Sigmoid colon (tissue), 7 donors: ENCODE data around the gene SLC5A5. TPM values are rescaled to one million over a fixed set of nuclear protein-coding genes. Genes with fewer than 3 reads are reported as not detected.

Experiments
- DNase-seq: peaks from one replicate; pipeline ENCODE4 v3.0.0-alpha.2; 2019
- H3K27ac ChIP-seq, 4 donors: fragments of 200-600 bp; sonication (generic); one replicate each; pipeline ENCODE4 v1.5.1; 2016 to 2019; ENCODE audit warnings: mild to moderate bottlenecking in 1 of 4
- H3K27me3 ChIP-seq, 3 donors: fragments of 200-600 bp; sonication (generic); one replicate each; pipeline ENCODE4 v1.5.1; 2019; ENCODE audit warnings: mild to moderate bottlenecking in 1 of 3
- H3K36me3 ChIP-seq, 4 donors: fragments of 200-600 bp; sonication (generic); one replicate each; pipeline ENCODE4 v1.5.1; 2016 to 2019
- H3K4me1 ChIP-seq, 4 donors: fragments of 200-600 bp; sonication (generic); one replicate each; pipeline ENCODE4 v1.5.1; 2017 to 2019
- H3K4me3 ChIP-seq, 4 donors: fragments of 200-600 bp; sonication (generic); one replicate each; pipeline ENCODE4 v1.5.1; 2017 to 2019; ENCODE audit warnings: mild to moderate bottlenecking in 2 of 4, moderate library complexity in 1 of 4
- H3K9me3 ChIP-seq, 4 donors: fragments of 200-600 bp in 3 of 4; sonication (generic) in 3 of 4; one replicate each; pipeline versions ENCODE4 v1.5.1 to v1.6.1; 2013 to 2019
- EP300 ChIP-seq, 4 donors: sonication (generic); formaldehyde crosslinking; IDR thresholded peaks; one replicate each; pipeline ENCODE4 v1.6.1; 2017; ENCODE audit warnings: antibody characterized with exemption in 4 of 4
- POLR2A ChIP-seq, 2 donors: fragments of 450-650 bp; IDR thresholded peaks; one replicate each; pipeline ENCODE4 v1.6.1; 2016; ENCODE audit warnings: antibody characterized with exemption in 2 of 2, mild to moderate bottlenecking in 2 of 2, moderate library complexity in 2 of 2
- POLR2AphosphoS5 ChIP-seq, 4 donors: sonication (generic); formaldehyde crosslinking; IDR thresholded peaks; one replicate each; pipeline ENCODE4 v1.6.1; 2017; ENCODE audit warnings: antibody characterized with exemption in 4 of 4
- WGBS, 2 donors: extraction: QIAGEN DNeasy Blood & Tissue Kit; methylation state at CpG; one replicate each; pipeline ENCODE4 v1.1.7; 2013; 5-methylcytosine and 5-hydroxymethylcytosine counted together
- intact Hi-C: fragments of 100-400 bp; cut with DNase I; formaldehyde crosslinking; loops from one replicate; pipeline ENCODE4 v1.15.1; 2023
- polyA plus RNA-seq, 3 donors: library from polyadenylated mRNA; stranded (reverse); fragments of 200-250 nt; gene quantifications; one replicate each; pipeline ENCODE4 v1.2.3, GENCODE V29; 2013
- total RNA-seq, 4 donors: library from RNA; depleted of rRNA; stranded (reverse); fragments of >200 nt; gene quantifications; one replicate each; pipeline ENCODE4 v1.1.0, GENCODE V29; 2016
- TF ChIP-seq, protein P1 (sequence below), 4 experiments: fragments of 450-650 bp in 3 of 4; fragments of 200-600 bp in 1 of 4; IDR thresholded peaks; one replicate each; pipeline ENCODE4 v1.5.1; 2016 to 2019; ENCODE audit warnings: antibody characterized with exemption in 4 of 4, mild to moderate bottlenecking in 3 of 4, moderate library complexity in 2 of 4
- donor health status: healthy with polysubstance abuse.
- donor health status: Bipolar disorder and iron deficiency.
- donor health status: healthy.

Gene SLC5A5
- total and polyA plus RNA-seq, 7 donors = 0.13 to 0.60 TPM; not detected in 5

GRCh38 chr19:17893766-17894165 lies 22.0 kb downstream of the SLC5A5 start:
- TF ChIP-seq, protein P1, sequence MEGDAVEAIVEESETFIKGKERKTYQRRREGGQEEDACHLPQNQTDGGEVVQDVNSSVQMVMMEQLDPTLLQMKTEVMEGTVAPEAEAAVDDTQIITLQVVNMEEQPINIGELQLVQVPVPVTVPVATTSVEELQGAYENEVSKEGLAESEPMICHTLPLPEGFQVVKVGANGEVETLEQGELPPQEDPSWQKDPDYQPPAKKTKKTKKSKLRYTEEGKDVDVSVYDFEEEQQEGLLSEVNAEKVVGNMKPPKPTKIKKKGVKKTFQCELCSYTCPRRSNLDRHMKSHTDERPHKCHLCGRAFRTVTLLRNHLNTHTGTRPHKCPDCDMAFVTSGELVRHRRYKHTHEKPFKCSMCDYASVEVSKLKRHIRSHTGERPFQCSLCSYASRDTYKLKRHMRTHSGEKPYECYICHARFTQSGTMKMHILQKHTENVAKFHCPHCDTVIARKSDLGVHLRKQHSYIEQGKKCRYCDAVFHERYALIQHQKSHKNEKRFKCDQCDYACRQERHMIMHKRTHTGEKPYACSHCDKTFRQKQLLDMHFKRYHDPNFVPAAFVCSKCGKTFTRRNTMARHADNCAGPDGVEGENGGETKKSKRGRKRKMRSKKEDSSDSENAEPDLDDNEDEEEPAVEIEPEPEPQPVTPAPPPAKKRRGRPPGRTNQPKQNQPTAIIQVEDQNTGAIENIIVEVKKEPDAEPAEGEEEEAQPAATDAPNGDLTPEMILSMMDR (IDR thresholded peaks at IDR 0.05) = no peak
- no peak for TF ChIP-seq POLR2AphosphoS5 (IDR thresholded peaks at IDR 0.05)
- no peak for TF ChIP-seq EP300 (IDR thresholded peaks at IDR 0.05)
- TF ChIP-seq POLR2A (IDR thresholded peaks at IDR 0.05) = no peak
- DNase-seq = no peak
- no peaks in the 10 kb centered on the region for H3K9me3 ChIP-seq
- H3K36me3 ChIP-seq = no peaks in the 10 kb centered on the region
- no peak overlapping the region for H3K4me3 ChIP-seq
- H3K27me3 ChIP-seq = peaks cover 4 to 48% (median 6%) of the 10 kb centered on the region in 3 donors
- intact Hi-C loops = no loop called here
- no peak overlapping the region for H3K27ac ChIP-seq
- 73 to 81% methylated on average over 9 of the region's 9 CpGs for WGBS, 2 donors
- H3K4me1 ChIP-seq = no peaks in the 10 kb centered on the region

DNA sequence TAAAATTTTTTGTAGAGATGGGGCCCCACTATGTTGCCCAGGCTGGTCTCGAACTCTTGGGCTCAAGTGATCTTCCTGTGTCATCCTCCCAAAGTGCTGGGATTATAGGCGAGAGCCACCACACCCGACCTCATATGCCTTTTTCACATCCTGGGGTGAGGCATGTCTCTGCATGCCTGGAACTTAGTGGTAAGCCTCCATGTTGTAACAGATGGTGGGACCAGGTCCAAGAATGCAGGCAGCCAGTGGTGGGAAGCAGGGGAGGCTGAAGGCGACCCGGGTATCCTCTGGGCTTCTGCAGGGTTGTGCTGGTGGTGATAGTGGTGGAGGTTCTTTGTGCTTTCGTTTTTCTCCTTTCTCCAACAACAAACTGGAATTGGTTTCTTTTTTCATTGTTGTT lies 31.0 kb downstream of the SLC5A5 start:
- Histone ChIP-seq H3K27me3 (peaks cover 0 to 6% (median 0%) of the 10 kb centered on the region in 3 donors), H3K4me1 (no peaks in the 10 kb centered on the region), H3K4me3 (no peak overlapping the region), H3K36me3 (no peaks in the 10 kb centered on the region), H3K27ac (no peak overlapping the region), H3K9me3 (peaks cover 0 to 2% (median 0%) of the 10 kb centered on the region in 4 donors)
- DNase-seq = no peak
- WGBS, 2 donors = 60 to 73% methylated on average over 6 of the region's 6 CpGs
- intact Hi-C loops = no loop called here
- TF ChIP-seq POLR2A (IDR thresholded peaks at IDR 0.05) = no peak

DNA sequence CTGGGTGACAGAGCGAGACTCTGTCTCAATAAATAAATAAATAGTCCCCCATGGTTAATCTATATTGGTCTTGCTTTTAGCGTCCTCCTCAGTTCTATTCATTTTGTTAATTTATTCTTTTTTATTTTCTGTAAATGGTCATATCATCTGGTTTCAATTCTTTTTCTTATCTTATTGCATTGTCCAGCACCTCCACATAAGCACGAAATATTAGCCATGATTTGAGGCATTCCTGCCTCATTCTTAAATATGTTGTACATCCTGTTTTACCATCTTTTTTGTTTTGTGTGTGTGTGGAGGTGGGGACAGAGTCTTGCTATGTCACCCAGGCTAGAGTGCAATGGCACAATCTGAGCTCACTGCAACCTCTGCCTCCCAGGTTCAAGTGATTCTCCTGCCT lies 36.5 kb downstream of the SLC5A5 start:
- WGBS, 2 donors = 92 to 93% methylated on average over 3 of the region's 3 CpGs
- intact Hi-C loops = no loop called here

DNA sequence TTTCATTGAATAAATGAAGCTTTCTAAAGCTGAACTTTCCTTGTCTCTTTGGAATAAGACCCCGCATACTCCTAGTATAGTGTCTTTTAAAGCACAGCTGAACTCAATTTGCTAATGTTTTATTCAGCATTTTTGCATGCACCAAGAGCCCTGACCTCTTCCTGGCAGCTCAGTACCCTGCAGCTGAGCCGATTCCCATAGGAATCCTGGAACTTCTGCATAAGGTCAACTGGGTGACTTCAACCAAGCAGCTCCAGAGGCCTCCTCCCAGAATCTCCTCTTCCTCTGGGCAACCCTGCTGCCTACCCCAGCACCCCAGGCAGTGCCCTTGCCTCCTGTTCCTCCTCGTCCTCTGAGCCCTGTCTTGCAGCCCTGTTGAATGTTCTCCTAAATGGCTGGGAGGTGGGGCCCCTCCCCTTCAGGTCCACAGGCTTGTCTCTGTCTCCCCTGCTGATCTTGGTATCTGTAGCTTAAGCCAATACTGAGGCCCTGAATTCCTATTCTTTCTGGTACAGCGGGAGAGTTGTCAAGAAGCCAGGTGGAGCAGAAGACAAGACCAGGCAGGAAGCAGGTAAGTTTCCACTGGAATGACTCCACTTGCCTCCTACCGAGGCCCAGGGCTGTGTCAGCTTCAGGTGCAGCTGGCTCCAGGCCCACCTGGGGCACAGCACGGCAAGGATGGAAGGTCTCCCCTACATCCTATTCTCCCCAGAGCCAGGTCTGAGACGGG lies 37.4 kb downstream of the SLC5A5 start:
- intact Hi-C loops = no loop called here
- 59 to 67% methylated on average over 7 of the region's 7 CpGs for WGBS, 2 donors

More for the DNA sequence above, 36.5 kb downstream of the SLC5A5 start:
- H3K9me3 ChIP-seq = peaks cover 0 to 10% (median 6%) of the 10 kb centered on the region in 4 donors
- no peaks in the 10 kb centered on the region for H3K4me1 ChIP-seq
- H3K36me3 ChIP-seq = no peaks in the 10 kb centered on the region
- H3K4me3 ChIP-seq = no peak overlapping the region
- H3K27ac ChIP-seq = no peak overlapping the region
- TF ChIP-seq EP300 (IDR thresholded peaks at IDR 0.05) = no peak
- no peak for TF ChIP-seq POLR2A (IDR thresholded peaks at IDR 0.05)
- TF ChIP-seq, protein P1 (IDR thresholded peaks at IDR 0.05) = no peak
- no peak for TF ChIP-seq POLR2AphosphoS5 (IDR thresholded peaks at IDR 0.05)
- no peak for DNase-seq
- H3K27me3 ChIP-seq = no peaks in the 10 kb centered on the region

DNA sequence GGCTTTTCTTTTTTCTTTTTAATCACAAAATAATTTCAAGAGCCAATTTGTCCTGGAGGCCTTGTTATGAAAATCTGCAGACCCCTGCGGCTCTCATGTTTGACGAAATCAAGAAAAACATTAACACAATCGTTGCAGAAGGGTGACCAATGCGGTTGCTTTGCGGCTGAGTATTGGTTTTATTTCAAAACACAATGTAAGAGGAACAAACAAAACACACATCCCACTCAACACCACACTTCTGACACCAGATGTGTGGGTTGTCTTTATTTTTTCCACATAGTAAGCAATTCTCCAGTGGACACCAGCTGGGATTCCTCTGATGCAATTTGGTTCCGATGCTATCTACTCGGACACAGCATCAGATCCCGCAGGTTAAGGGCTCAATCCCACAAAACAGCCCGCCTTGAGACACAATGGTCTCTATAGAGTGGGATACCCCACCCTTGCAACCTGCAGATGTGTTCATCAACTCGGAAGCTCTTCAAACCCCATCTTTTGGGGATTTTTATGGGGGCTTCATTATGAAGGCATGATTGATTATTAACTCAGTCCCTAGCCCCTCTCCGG lies 39.1 kb downstream of the SLC5A5 start:
- 80 to 88% methylated on average over 11 of the region's 11 CpGs for WGBS, 2 donors
- H3K36me3 ChIP-seq = no peaks in the 10 kb centered on the region
- H3K4me3 ChIP-seq = no peak overlapping the region
- H3K9me3 ChIP-seq = peaks cover 0 to 15% (median 8%) of the 10 kb centered on the region in 4 donors
- TF ChIP-seq POLR2AphosphoS5 (IDR thresholded peaks at IDR 0.05) (no peak), EP300 (IDR thresholded peaks at IDR 0.05) (no peak), POLR2A (IDR thresholded peaks at IDR 0.05) (no peak)
- TF ChIP-seq, protein P1 (IDR thresholded peaks at IDR 0.05) = no peak
- DNase-seq = no peak
- intact Hi-C loops = no loop called here
- H3K27ac ChIP-seq = no peak overlapping the region
- H3K27me3 ChIP-seq = no peaks in the 10 kb centered on the region
- H3K4me1 ChIP-seq = no peaks in the 10 kb centered on the region

More for the DNA sequence above, 37.4 kb downstream of the SLC5A5 start:
- Histone ChIP-seq H3K4me1 (no peaks in the 10 kb centered on the region), H3K9me3 (peaks cover 0 to 15% (median 8%) of the 10 kb centered on the region in 4 donors), H3K4me3 (no peak overlapping the region), H3K36me3 (no peaks in the 10 kb centered on the region), H3K27me3 (no peaks in the 10 kb centered on the region), H3K27ac (no peak overlapping the region)
- no peak for TF ChIP-seq EP300 (IDR thresholded peaks at IDR 0.05)
- TF ChIP-seq POLR2AphosphoS5 (IDR thresholded peaks at IDR 0.05) = no peak
- TF ChIP-seq, protein P1 (IDR thresholded peaks at IDR 0.05) = no peak
- no peak for TF ChIP-seq POLR2A (IDR thresholded peaks at IDR 0.05)
- DNase-seq = no peak
